ENCODE results near the gene MS4A4A. TPM values are rescaled to one million over a fixed set of nuclear protein-coding genes. Genes with fewer than 3 reads are reported as not detected.
"Not testable (repeated sequence)": the region's sequence is repeated elsewhere in the genome, so short reads cannot be mapped to it uniquely, and the experiment has no call there.

Gene MS4A4A
- total RNA-seq, 1 donor from 2014 or later, result 1.4 TPM

- DNase-seq, result no peak
- ChIA-PET CTCF (interaction anchor here (1.9 kb wide), 1 partner anchor 52 kb away, joined by 7 read pairs; no protein-coding TSS in a partner anchor), POLR2A (no interaction called here)
- intact Hi-C loops (cut with micrococcal nuclease), result no loop called here
- ATAC-seq (ENCODE audit: low read depth), result no peak
- no peak for TF ChIP-seq CTCF (IDR thresholded peaks at IDR 0.05)
- peaks cover 2% of the 10 kb centered on the region for H3K9me3 Mint-ChIP-seq
- no peaks in the 10 kb centered on the region for H3K4me1 Mint-ChIP-seq
- H3K4me3 Mint-ChIP-seq, result no peak overlapping the region
- no peaks in the 10 kb centered on the region for H3K36me3 Mint-ChIP-seq (ENCODE audit: low read depth)
- no peaks in the 10 kb centered on the region for H3K27me3 Mint-ChIP-seq
- H3K27ac Mint-ChIP-seq, result no peak overlapping the region
These were observed 11.7 kb downstream of the MS4A4A start for GRCh38 chr11:60292145-60292544.

GRCh38 chr11:60301178-60301577 lies 20.7 kb downstream of the MS4A4A start:
- CTCF ChIA-PET, result no interaction called here
- no peaks in the 10 kb centered on the region for H3K36me3 Mint-ChIP-seq (ENCODE audit: low read depth)
- DNase-seq, result no peak
- H3K4me1 Mint-ChIP-seq, result no peaks in the 10 kb centered on the region
- H3K27me3 Mint-ChIP-seq, result no peaks in the 10 kb centered on the region
- H3K9me3 Mint-ChIP-seq, result no peaks in the 10 kb centered on the region
- ATAC-seq (ENCODE audit: low read depth), result no peak
- no peak for TF ChIP-seq CTCF (IDR thresholded peaks at IDR 0.05)
- intact Hi-C loops (cut with micrococcal nuclease), result no loop called here
- POLR2A ChIA-PET, result no interaction called here
- no peak overlapping the region for H3K4me3 Mint-ChIP-seq
- H3K27ac Mint-ChIP-seq, result no peak overlapping the region

DNA sequence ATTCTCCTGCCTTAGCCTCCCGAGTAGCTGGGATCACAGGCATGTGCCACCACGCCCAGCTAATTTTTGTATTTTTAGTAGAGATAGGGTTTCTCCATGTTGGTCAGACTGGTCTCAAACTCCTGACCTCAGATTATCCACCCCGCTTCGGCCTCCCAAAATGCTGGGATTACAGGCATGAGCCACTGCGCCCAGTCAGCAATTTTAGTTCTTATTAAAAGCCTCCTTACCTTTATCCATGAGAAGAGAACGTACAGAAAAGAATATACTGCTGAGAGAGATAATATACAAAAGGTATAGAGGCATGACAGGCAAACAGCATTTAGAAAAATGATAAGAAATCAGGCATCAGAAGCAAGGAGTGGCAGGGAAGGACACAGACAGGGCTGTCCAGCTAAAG lies 21.4 kb downstream of the MS4A4A start:
- H3K4me1 Mint-ChIP-seq; H3K27me3 Mint-ChIP-seq; H3K27ac Mint-ChIP-seq; H3K36me3 Mint-ChIP-seq (ENCODE audit: low read depth); ATAC-seq (ENCODE audit: low read depth); intact Hi-C loops (cut with micrococcal nuclease); POLR2A ChIA-PET; DNase-seq; H3K9me3 Mint-ChIP-seq; H3K4me3 Mint-ChIP-seq: not testable (repeated sequence)
- CTCF ChIA-PET, result interaction anchor here (1.4 kb wide), 1 partner anchor 37 kb away, joined by 3 read pairs; no protein-coding TSS in a partner anchor

GRCh38 chr11:60303661-60304060 lies 23.2 kb downstream of the MS4A4A start:
- no peaks in the 10 kb centered on the region for H3K9me3 Mint-ChIP-seq
- no peaks in the 10 kb centered on the region for H3K27me3 Mint-ChIP-seq
- POLR2A ChIA-PET, result no interaction called here
- H3K36me3 Mint-ChIP-seq (ENCODE audit: low read depth), result no peaks in the 10 kb centered on the region
- peaks cover 23% of the 10 kb centered on the region for H3K4me1 Mint-ChIP-seq
- H3K27ac Mint-ChIP-seq, result no peak overlapping the region
- no peak for ATAC-seq (ENCODE audit: low read depth)
- no peak for TF ChIP-seq CTCF (IDR thresholded peaks at IDR 0.05)
- CTCF ChIA-PET, result no interaction called here
- intact Hi-C loops (cut with micrococcal nuclease), result no loop called here
- no peak for DNase-seq
- no peak overlapping the region for H3K4me3 Mint-ChIP-seq

GRCh38 chr11:60305906-60306619 lies 25.6 kb downstream of the MS4A4A start:
- ATAC-seq (ENCODE audit: low read depth), result no peak

More at GRCh38 chr11:60305906-60306619, 25.6 kb downstream of the MS4A4A start:
- Mint-ChIP-seq H3K27ac (peak overlapping the region; percentile 59), H3K4me3 (no peak overlapping the region), H3K27me3 (no peaks in the 10 kb centered on the region), H3K4me1 (peaks cover 42% of the 10 kb centered on the region), H3K9me3 (no peaks in the 10 kb centered on the region), H3K36me3 (ENCODE audit: low read depth) (no peaks in the 10 kb centered on the region)
- ChIA-PET POLR2A (interaction anchor here (1.2 kb wide), 1 partner anchor 18 kb away, joined by 3 read pairs; no protein-coding TSS in a partner anchor), CTCF (interaction anchor here (1.5 kb wide), 1 partner anchor 40 kb away, joined by 3 read pairs; no protein-coding TSS in a partner anchor)
- no peak for DNase-seq
- intact Hi-C loops (cut with micrococcal nuclease), result loop anchor here (5.0 kb wide), 1 partner anchor 36 kb away; no protein-coding TSS in a partner anchor
- TF ChIP-seq CTCF (IDR thresholded peaks at IDR 0.05), result no peak

Data from activated B cell treated with CpG ODN at 0.5 μM for 24 hours (primary cell).